CD8-positive, alpha-beta memory T cell (primary cell): ENCODE results near the gene TNFRSF12A. TPM values are rescaled to one million over a fixed set of nuclear protein-coding genes. Genes with fewer than 3 reads are reported as not detected.

Experiments
- CTCF ChIA-PET: fragments of 350-600 bp; sonication (Branson Sonifier 250); formaldehyde crosslinking; loops from one replicate; lab custom pipeline; 2021; ENCODE audit warnings: antibody characterized with exemption; lab: Charles Lee
- POLR2A ChIA-PET: fragments of 350-600 bp; sonication (Branson Sonifier 250); formaldehyde crosslinking; loops from one replicate; lab custom pipeline; 2021; ENCODE audit warnings: antibody characterized with exemption; lab: Charles Lee
- DNase-seq, 5 donors: peaks; one replicate each; pipeline versions ENCODE4 v3.0.0 to v3.0.0-alpha.2; 2020 to 2022; ENCODE audit warnings: mixed read lengths in 1 of 5
- H3K27ac ChIP-seq: one replicate; pipeline ENCODE4 v1.7.0; 2013; ENCODE audit warnings: low read depth, mild to moderate bottlenecking, low read length, moderate library complexity
- H3K27me3 ChIP-seq: 2 replicates; pipeline ENCODE4 v1.7.0; 2013; ENCODE audit warnings: low read length, mild to moderate bottlenecking; ENCODE audit not compliant: insufficient read depth, poor library complexity, severe bottlenecking
- H3K36me3 ChIP-seq: 2 replicates; pipeline ENCODE4 v1.7.0; 2013; ENCODE audit warnings: mild to moderate bottlenecking, low read length, moderate library complexity; ENCODE audit not compliant: insufficient read depth
- H3K4me1 ChIP-seq: 2 replicates; pipeline ENCODE4 v1.7.0; 2013; ENCODE audit warnings: mild to moderate bottlenecking, low read length, moderate library complexity; ENCODE audit not compliant: insufficient read depth
- H3K4me3 ChIP-seq: 2 replicates; pipeline ENCODE4 v1.7.0; 2013; ENCODE audit warnings: mild to moderate bottlenecking, low read length
- H3K9me3 ChIP-seq: 2 replicates; pipeline ENCODE4 v1.7.0; 2013; ENCODE audit warnings: mild to moderate bottlenecking, low read length
- H3K27ac Mint-ChIP-seq, 8 donors: one replicate each; pipeline ENCODE4 v1.8.0; 2020 to 2021; ENCODE audit warnings: mixed read lengths in 8 of 8, mild to moderate bottlenecking in 6 of 8, inconsistent platforms in 3 of 8, moderate library complexity in 3 of 8
- H3K27me3 Mint-ChIP-seq, 2 donors: one replicate each; pipeline ENCODE4 v1.8.0; 2020 to 2021; ENCODE audit warnings: mixed read lengths in 2 of 2, mild to moderate bottlenecking in 1 of 2, moderate library complexity in 1 of 2
- H3K36me3 Mint-ChIP-seq, 3 donors: one replicate each; pipeline ENCODE4 v1.8.0; 2020 to 2021; ENCODE audit warnings: mixed read lengths in 3 of 3, inconsistent platforms in 1 of 3, mild to moderate bottlenecking in 1 of 3
- H3K4me1 Mint-ChIP-seq, 3 donors: one replicate each; pipeline ENCODE4 v1.8.0; 2020 to 2021; ENCODE audit warnings: mixed read lengths in 3 of 3, inconsistent platforms in 1 of 3, mild to moderate bottlenecking in 1 of 3
- H3K4me3 Mint-ChIP-seq, 7 donors: one replicate each; pipeline ENCODE4 v1.8.0; 2020 to 2021; ENCODE audit warnings: mixed read lengths in 7 of 7, mild to moderate bottlenecking in 6 of 7, moderate library complexity in 4 of 7, inconsistent platforms in 2 of 7
- H3K9me3 Mint-ChIP-seq, 5 donors: one replicate each; pipeline ENCODE4 v1.8.0; 2020 to 2022; ENCODE audit warnings: mixed read lengths in 5 of 5, mild to moderate bottlenecking in 3 of 5, moderate library complexity in 2 of 5, inconsistent platforms in 1 of 5
- polyA plus RNA-seq: library from polyadenylated mRNA; unstranded; fragments of 300-500 nt; fragmentation: Illumina TruSeq; gene quantifications from one replicate; pipeline ENCODE4 v1.2.3, GENCODE V29; 2021
- total RNA-seq, 2 experiments: library from RNA; stranded (reverse); gene quantifications; one replicate each; pipeline ENCODE4 v1.2.3, GENCODE V29; 2021

The TNFRSF12A gene
- 1 to 10 TPM; 3.7 to 4.5 TPM for total RNA-seq
- polyA plus RNA-seq = 2.1 TPM

DNA sequence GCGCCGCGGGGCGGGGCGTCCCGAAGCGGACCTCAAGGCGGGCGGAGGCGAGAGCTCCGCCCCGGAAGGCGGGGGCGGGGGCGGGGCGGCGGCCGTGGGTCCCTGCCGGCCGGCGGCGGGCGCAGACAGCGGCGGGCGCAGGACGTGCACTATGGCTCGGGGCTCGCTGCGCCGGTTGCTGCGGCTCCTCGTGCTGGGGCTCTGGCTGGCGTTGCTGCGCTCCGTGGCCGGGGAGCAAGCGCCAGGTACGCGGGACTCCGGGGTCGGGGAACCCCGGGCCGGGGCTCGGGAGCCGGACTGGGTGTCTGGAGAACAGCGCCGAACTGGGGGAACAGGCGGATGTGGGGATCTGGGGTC is at the start of gene TNFRSF12A:
Gene TNFRSF12A, plus strand, starts transcription at position 122 of the 357 bp plus-strand sequence. Its CDS starts 30 bp downstream, at position 152.
- Histone ChIP-seq H3K27me3 (no peaks in the 10 kb centered on the region), H3K36me3 (no peaks in the 10 kb centered on the region), H3K4me1 (peaks cover 47% of the 10 kb centered on the region), H3K4me3 (peak within 1 kb of the TSS; percentile 70), H3K9me3 (no peaks in the 10 kb centered on the region), H3K27ac (peak within 1 kb of the TSS; percentile 78)
- Mint-ChIP-seq H3K4me1 (peaks cover 37 to 56% (median 42%) of the 10 kb centered on the region in 3 donors), H3K36me3 (peaks cover 0 to 6% (median 3%) of the 10 kb centered on the region in 3 donors), H3K9me3 (no peaks in the 10 kb centered on the region), H3K27me3 (peaks cover 0 to 2% of the 10 kb centered on the region in 2 donors), H3K4me3 (peak within 1 kb of the TSS; percentile 83 to 98 (median 93)), H3K27ac (peak within 1 kb of the TSS; percentile 78 to 95 (median 92))
- peak; percentile 45 to 75 (median 66) for DNase-seq
- ChIA-PET CTCF (interaction anchor here (1.2 to 17.8 kb wide), 4 partner anchors 10 to 38 kb away, joined by 3 to 289 read pairs (median 31); partner anchors contain the start of gene CLDN9), POLR2A (interaction anchor here (1.0 to 1.8 kb wide), 6 partner anchors 8 to 138 kb away, joined by 3 to 7 read pairs (median 4); no protein-coding TSS in a partner anchor)

DNA sequence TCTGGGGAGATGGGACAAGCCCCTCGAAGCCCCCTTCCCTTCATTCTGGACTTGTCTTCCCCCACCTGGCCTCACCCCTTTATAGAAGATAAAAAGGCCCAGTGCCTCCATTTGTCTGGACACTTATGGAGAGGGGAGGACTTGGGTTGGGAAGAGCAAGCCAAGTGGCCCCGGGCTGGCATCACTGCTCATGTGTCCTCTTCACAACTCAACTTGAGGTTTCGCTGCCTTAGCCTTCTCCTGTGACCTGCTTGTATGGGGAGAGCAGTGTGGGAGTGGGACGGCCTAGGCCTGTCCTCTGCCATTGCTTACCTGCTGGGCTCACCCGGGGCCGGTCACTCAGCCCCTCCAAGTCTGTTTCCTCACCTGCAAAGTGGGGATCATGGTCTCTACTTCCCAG is 49.6 kb upstream of the TNFRSF12A start:
- H3K27me3 Mint-ChIP-seq = peaks cover 6 to 21% of the 10 kb centered on the region in 2 donors
- peak overlapping the region in 1 of 8 donors; percentile 24 for H3K27ac Mint-ChIP-seq
- H3K9me3 ChIP-seq = no peaks in the 10 kb centered on the region
- H3K4me1 Mint-ChIP-seq = peaks cover 6 to 28% (median 11%) of the 10 kb centered on the region in 3 donors
- POLR2A ChIA-PET = no interaction called here
- CTCF ChIA-PET = interaction anchor here (1.4 kb wide), 1 partner anchor 10 kb away, joined by 3 read pairs; the partner anchor contains the start of gene PKMYT1
- no peaks in the 10 kb centered on the region for H3K9me3 Mint-ChIP-seq
- no peaks in the 10 kb centered on the region for H3K36me3 ChIP-seq
- peak overlapping the region; percentile 71 for H3K4me3 ChIP-seq
- H3K27me3 ChIP-seq = peaks cover 22% of the 10 kb centered on the region
- peak overlapping the region; percentile 39 for H3K27ac ChIP-seq
- H3K4me1 ChIP-seq = peaks cover 22% of the 10 kb centered on the region
- peak overlapping the region; percentile 43 to 83 (median 65) for H3K4me3 Mint-ChIP-seq
- no peaks in the 10 kb centered on the region for H3K36me3 Mint-ChIP-seq
- DNase-seq = no peak

DNA sequence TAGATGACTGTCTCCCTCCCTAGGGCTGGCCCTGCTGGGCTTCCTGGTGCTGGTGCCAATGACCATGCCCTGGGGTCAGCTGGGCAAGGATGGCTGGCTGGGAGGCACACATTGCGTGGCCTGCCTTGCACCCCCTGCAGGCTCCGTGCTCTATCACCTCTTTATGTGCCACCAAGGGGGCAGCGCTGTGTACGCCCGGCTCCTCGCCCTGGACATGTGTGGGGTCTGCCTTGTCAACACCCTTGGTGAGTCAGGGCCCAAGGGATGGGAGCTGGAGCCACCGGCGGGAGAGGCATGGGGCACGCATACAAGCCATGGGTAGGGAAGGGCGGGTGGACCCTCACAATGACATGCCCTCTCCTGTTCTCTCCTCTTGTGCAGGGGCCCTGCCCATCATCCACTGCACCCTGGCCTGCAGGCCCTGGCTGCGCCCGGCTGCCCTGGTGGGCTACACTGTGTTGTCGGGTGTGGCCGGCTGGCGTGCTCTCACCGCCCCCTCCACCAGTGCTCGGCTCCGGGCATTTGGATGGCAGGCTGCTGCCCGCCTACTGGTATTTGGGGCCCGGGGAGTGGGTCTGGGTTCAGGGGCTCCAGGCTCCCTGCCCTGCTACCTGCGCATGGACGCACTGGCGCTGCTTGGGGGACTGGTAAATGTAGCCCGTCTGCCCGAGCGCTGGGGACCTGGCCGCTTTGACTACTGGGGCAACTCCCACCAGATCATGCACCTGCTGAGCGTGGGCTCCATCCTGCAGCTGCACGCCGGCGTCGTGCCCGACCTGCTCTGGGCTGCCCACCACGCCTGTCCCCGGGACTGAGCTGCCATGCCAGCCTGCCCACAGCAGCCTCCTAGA is 48.8 kb upstream of the TNFRSF12A start:
- CTCF ChIA-PET = interaction anchor here (0.6 to 1.4 kb wide), 2 partner anchors 10 to 31 kb away, joined by 3 read pairs; partner anchors contain the start of gene PKMYT1
- Histone ChIP-seq H3K27me3 (peaks cover 15% of the 10 kb centered on the region), H3K4me3 (no peak overlapping the region), H3K36me3 (no peaks in the 10 kb centered on the region), H3K27ac (no peak overlapping the region), H3K4me1 (peaks cover 16% of the 10 kb centered on the region), H3K9me3 (no peaks in the 10 kb centered on the region)
- H3K4me3 Mint-ChIP-seq = peak overlapping the region; percentile 43 to 83 (median 65)
- POLR2A ChIA-PET = no interaction called here
- H3K27me3 Mint-ChIP-seq = peaks cover 6 to 18% of the 10 kb centered on the region in 2 donors
- no peaks in the 10 kb centered on the region for H3K9me3 Mint-ChIP-seq
- H3K4me1 Mint-ChIP-seq = peaks cover 6 to 23% (median 11%) of the 10 kb centered on the region in 3 donors
- H3K36me3 Mint-ChIP-seq = no peaks in the 10 kb centered on the region
- no peak for DNase-seq
- no peak overlapping the region for H3K27ac Mint-ChIP-seq

GRCh38 chr16:2971985-2972784 is 48.0 kb upstream of the TNFRSF12A start:
- Histone ChIP-seq H3K27me3 (peaks cover 15% of the 10 kb centered on the region), H3K36me3 (no peaks in the 10 kb centered on the region), H3K27ac (no peak overlapping the region), H3K4me1 (peaks cover 16% of the 10 kb centered on the region), H3K4me3 (no peak overlapping the region), H3K9me3 (no peaks in the 10 kb centered on the region)
- H3K4me1 Mint-ChIP-seq = peaks cover 6 to 23% (median 11%) of the 10 kb centered on the region in 3 donors
- peak overlapping the region in 4 of 7 donors; percentile 20 to 76 (median 52) for H3K4me3 Mint-ChIP-seq
- H3K27ac Mint-ChIP-seq = no peak overlapping the region
- peaks cover 6 to 22% of the 10 kb centered on the region in 2 donors for H3K27me3 Mint-ChIP-seq
- no peaks in the 10 kb centered on the region for H3K9me3 Mint-ChIP-seq
- H3K36me3 Mint-ChIP-seq = no peaks in the 10 kb centered on the region
- DNase-seq = no peak
- ChIA-PET POLR2A (no interaction called here), CTCF (interaction anchor here (0.6 kb wide), 1 partner anchor 31 kb away, joined by 3 read pairs; no protein-coding TSS in a partner anchor)

DNA sequence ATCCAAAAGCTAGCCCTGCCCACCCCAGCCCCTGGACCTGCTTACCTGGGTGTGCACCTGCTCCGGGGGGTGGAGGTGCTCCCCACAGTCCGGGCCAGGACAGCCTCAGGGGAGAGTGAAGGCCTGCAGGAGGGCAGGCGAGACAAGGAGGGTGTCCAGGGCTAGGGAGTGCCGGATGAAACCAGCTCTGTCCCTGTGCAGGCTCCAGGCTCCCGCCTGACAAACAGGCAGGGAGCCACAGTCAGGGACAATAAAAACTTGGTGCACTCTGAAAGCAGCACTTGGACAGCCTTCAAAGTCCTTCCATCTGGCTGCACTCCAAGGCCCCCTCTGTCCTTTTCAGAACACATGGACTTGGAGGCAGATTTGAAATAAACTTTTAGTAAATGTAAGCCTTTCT is 47.1 kb upstream of the TNFRSF12A start:
- DNase-seq = no peak
- H3K36me3 ChIP-seq = no peaks in the 10 kb centered on the region
- Mint-ChIP-seq H3K4me1 (peaks cover 6 to 20% (median 10%) of the 10 kb centered on the region in 3 donors), H3K9me3 (no peaks in the 10 kb centered on the region), H3K36me3 (no peaks in the 10 kb centered on the region), H3K4me3 (no peak overlapping the region), H3K27me3 (peaks cover 4 to 19% of the 10 kb centered on the region in 2 donors), H3K27ac (no peak overlapping the region)
- no peaks in the 10 kb centered on the region for H3K9me3 ChIP-seq
- peaks cover 14% of the 10 kb centered on the region for H3K4me1 ChIP-seq
- H3K27me3 ChIP-seq = peaks cover 8% of the 10 kb centered on the region
- H3K27ac ChIP-seq = no peak overlapping the region
- ChIA-PET CTCF (interaction anchor here (1.2 kb wide), 1 partner anchor 56 kb away, joined by 3 read pairs; no protein-coding TSS in a partner anchor), POLR2A (no interaction called here)
- no peak overlapping the region for H3K4me3 ChIP-seq

GRCh38 chr16:2973605-2974318 is 46.4 kb upstream of the TNFRSF12A start:
- ChIA-PET CTCF (interaction anchor here (1.2 kb wide), 1 partner anchor 55 kb away, joined by 3 read pairs; no protein-coding TSS in a partner anchor), POLR2A (no interaction called here)
- Histone ChIP-seq H3K4me1 (peaks cover 7% of the 10 kb centered on the region), H3K36me3 (no peaks in the 10 kb centered on the region), H3K27me3 (peaks cover 2% of the 10 kb centered on the region), H3K27ac (no peak overlapping the region), H3K4me3 (no peak overlapping the region), H3K9me3 (no peaks in the 10 kb centered on the region)
- no peak overlapping the region for H3K27ac Mint-ChIP-seq
- H3K4me3 Mint-ChIP-seq = no peak overlapping the region
- no peaks in the 10 kb centered on the region for H3K36me3 Mint-ChIP-seq
- DNase-seq = no peak
- peaks cover 2 to 13% (median 3%) of the 10 kb centered on the region in 3 donors for H3K4me1 Mint-ChIP-seq
- H3K27me3 Mint-ChIP-seq = peaks cover 0 to 12% of the 10 kb centered on the region in 2 donors
- no peaks in the 10 kb centered on the region for H3K9me3 Mint-ChIP-seq

GRCh38 chr16:2974319-2975056 is 45.7 kb upstream of the TNFRSF12A start:
- Mint-ChIP-seq H3K27ac (no peak overlapping the region), H3K4me3 (no peak overlapping the region), H3K9me3 (no peaks in the 10 kb centered on the region), H3K36me3 (no peaks in the 10 kb centered on the region), H3K4me1 (peaks cover 2 to 11% (median 3%) of the 10 kb centered on the region in 3 donors), H3K27me3 (peaks cover 0 to 12% of the 10 kb centered on the region in 2 donors)
- Histone ChIP-seq H3K27ac (no peak overlapping the region), H3K4me3 (no peak overlapping the region), H3K9me3 (no peaks in the 10 kb centered on the region), H3K36me3 (no peaks in the 10 kb centered on the region), H3K27me3 (no peaks in the 10 kb centered on the region), H3K4me1 (peaks cover 7% of the 10 kb centered on the region)
- CTCF ChIA-PET = no interaction called here
- POLR2A ChIA-PET = no interaction called here
- no peak for DNase-seq
